Liver (tissue), 9 donors: ENCODE results near the gene PEF1. TPM values are rescaled to one million over a fixed set of nuclear protein-coding genes. Genes with fewer than 3 reads are reported as not detected.

Experiments
- DNase-seq: peaks from one replicate; pipeline ENCODE4 v3.0.0-alpha.2; 2017; ENCODE audit warnings: low spot score
- H3K27ac ChIP-seq, 2 donors: one replicate each; pipeline ENCODE4 v1.7.0; 2013; ENCODE audit warnings: inconsistent platforms in 2 of 2, low read length in 2 of 2, control low read depth in 1 of 2, low read depth in 1 of 2, mild to moderate bottlenecking in 1 of 2
- H3K27me3 ChIP-seq, 4 donors: one replicate each; pipeline versions ENCODE4 v1.6.1 to v1.7.0; 2013; ENCODE audit warnings: low read length in 3 of 4, inconsistent platforms in 1 of 4, mild to moderate bottlenecking in 1 of 4, moderate library complexity in 1 of 4; ENCODE audit not compliant: control insufficient read depth in 4 of 4, insufficient read depth in 4 of 4
- H3K36me3 ChIP-seq, 4 donors: one replicate each; pipeline versions ENCODE4 v1.6.1 to v1.7.0; 2013; ENCODE audit warnings: low read length in 3 of 4, mild to moderate bottlenecking in 3 of 4, low read depth in 1 of 4, moderate library complexity in 1 of 4; ENCODE audit not compliant: control insufficient read depth in 4 of 4, insufficient read depth in 3 of 4
- H3K4me1 ChIP-seq, 4 donors: one replicate each; pipeline versions ENCODE4 v1.6.1 to v1.7.0; 2013; ENCODE audit warnings: low read length in 3 of 4, mild to moderate bottlenecking in 3 of 4, moderate library complexity in 1 of 4; ENCODE audit not compliant: control insufficient read depth in 4 of 4, insufficient read depth in 4 of 4
- H3K4me3 ChIP-seq, 3 donors: one replicate each; pipeline versions ENCODE4 v1.6.1 to v1.7.0; 2013; ENCODE audit warnings: low read length in 3 of 3, control low read depth in 1 of 3, low read depth in 1 of 3, mild to moderate bottlenecking in 1 of 3
- H3K9ac ChIP-seq, 2 donors: one replicate each; pipeline ENCODE4 v1.7.0; 2013; ENCODE audit warnings: low read length in 2 of 2, mild to moderate bottlenecking in 2 of 2, moderate library complexity in 2 of 2, control low read depth in 1 of 2, low read depth in 1 of 2
- H3K9me3 ChIP-seq, 4 donors: one replicate each; pipeline versions ENCODE4 v1.6.1 to v1.7.0; 2013; ENCODE audit warnings: low read length in 3 of 4; ENCODE audit not compliant: control insufficient read depth in 4 of 4
- ATF3 ChIP-seq: IDR thresholded peaks from 2 replicates; pipeline ENCODE4 v1.6.1; 2016; ENCODE audit warnings: antibody characterized with exemption
- EGR1 ChIP-seq, 2 donors: IDR thresholded peaks; 2 replicates each; pipeline ENCODE4 v1.6.1; 2016 to 2018; ENCODE audit warnings: antibody characterized with exemption in 2 of 2, low read depth in 2 of 2
- FOXA1 ChIP-seq: IDR thresholded peaks from 2 replicates; pipeline ENCODE4 v1.6.1; 2016; ENCODE audit warnings: antibody characterized with exemption
- FOXA2 ChIP-seq: IDR thresholded peaks from 2 replicates; pipeline ENCODE4 v1.6.1; 2016; ENCODE audit warnings: antibody characterized with exemption
- GABPA ChIP-seq, 2 donors: IDR thresholded peaks in 1 of 2; conservative IDR thresholded peaks in 1 of 2; 2 replicates each; pipeline ENCODE4 v1.6.1; 2016; ENCODE audit warnings: antibody characterized with exemption in 2 of 2, mild to moderate bottlenecking in 1 of 2, moderate library complexity in 1 of 2
- HNF4A ChIP-seq, 2 donors: conservative IDR thresholded peaks; 2 replicates each; pipeline ENCODE4 v1.6.1; 2016; ENCODE audit warnings: antibody characterized with exemption in 2 of 2, mild to moderate bottlenecking in 2 of 2
- HNF4G ChIP-seq: IDR thresholded peaks from 2 replicates; pipeline ENCODE4 v1.6.1; 2016; ENCODE audit warnings: antibody characterized with exemption
- JUND ChIP-seq, 2 donors: IDR thresholded peaks; 2 replicates each; pipeline ENCODE4 v1.6.1; 2016; ENCODE audit warnings: antibody characterized with exemption in 2 of 2
- MAX ChIP-seq: IDR thresholded peaks from 2 replicates; pipeline ENCODE4 v1.6.1; 2016; ENCODE audit warnings: antibody characterized with exemption
- RAD21 ChIP-seq, 2 donors: IDR thresholded peaks; 2 replicates each; pipeline ENCODE4 v1.6.1; 2016; ENCODE audit warnings: antibody characterized with exemption in 2 of 2, mild to moderate bottlenecking in 2 of 2
- RXRA ChIP-seq, 2 donors: IDR thresholded peaks; 2 replicates each; pipeline ENCODE4 v1.6.1; 2017 to 2018; ENCODE audit warnings: antibody characterized with exemption in 2 of 2, mild to moderate bottlenecking in 1 of 2
- SP1 ChIP-seq: IDR thresholded peaks from 2 replicates; pipeline ENCODE4 v1.6.1; 2018; ENCODE audit warnings: antibody characterized with exemption, mild to moderate bottlenecking
- TAF1 ChIP-seq: conservative IDR thresholded peaks from 2 replicates; pipeline ENCODE4 v1.6.1; 2016; ENCODE audit warnings: antibody characterized with exemption, mild to moderate bottlenecking
- YY1 ChIP-seq: IDR thresholded peaks from 2 replicates; pipeline ENCODE4 v1.6.1; 2016; ENCODE audit warnings: antibody characterized with exemption, mild to moderate bottlenecking
- WGBS: extraction: QIAGEN DNeasy Blood & Tissue Kit; methylation state at CpG from one replicate; pipeline ENCODE4 v1.1.7; 2013; 5-methylcytosine and 5-hydroxymethylcytosine counted together
- polyA plus RNA-seq, 2 donors: library from polyadenylated mRNA; stranded (reverse) in 1 of 2; unstranded in 1 of 2; fragments of 200-250 nt in 1 of 2; fragments of >200 nt in 1 of 2; fragmentation: Nextera tagmentation in 1 of 2; extraction: Ambion mirVana in 1 of 2; gene quantifications; one replicate each; pipeline versions ENCODE4 v1.2.1 to v1.2.3, GENCODE V29; 2013 to 2015
- total RNA-seq, 2 donors: library from RNA; depleted of rRNA; stranded (reverse); fragments of >200 nt; gene quantifications; one replicate each; pipeline ENCODE4 v1.2.3, GENCODE V29; 2014
- TF ChIP-seq, protein P1 (sequence below): IDR thresholded peaks from 2 replicates; pipeline ENCODE4 v1.6.1; 2016; ENCODE audit warnings: antibody characterized with exemption, mild to moderate bottlenecking
- TF ChIP-seq, protein P2 (sequence below): IDR thresholded peaks from 2 replicates; pipeline ENCODE4 v1.6.1; 2016; ENCODE audit warnings: antibody characterized with exemption
- TF ChIP-seq, protein P3 (sequence below): fragments of 150-350 bp; IDR thresholded peaks from 2 replicates; pipeline ENCODE4 v1.5.1; 2017; ENCODE audit warnings: improper control_type of control experiment, low read depth, low read length; ENCODE audit not compliant: missing input control
- donor health status: healthy.
- donor health status: healthy.
- donor health status: healthy.
- donor health status: healthy.
- donor health status: healthy.

Gene PEF1
- total and polyA plus RNA-seq, 4 donors: 27.7 to 46.8 (median 32.2) TPM

DNA sequence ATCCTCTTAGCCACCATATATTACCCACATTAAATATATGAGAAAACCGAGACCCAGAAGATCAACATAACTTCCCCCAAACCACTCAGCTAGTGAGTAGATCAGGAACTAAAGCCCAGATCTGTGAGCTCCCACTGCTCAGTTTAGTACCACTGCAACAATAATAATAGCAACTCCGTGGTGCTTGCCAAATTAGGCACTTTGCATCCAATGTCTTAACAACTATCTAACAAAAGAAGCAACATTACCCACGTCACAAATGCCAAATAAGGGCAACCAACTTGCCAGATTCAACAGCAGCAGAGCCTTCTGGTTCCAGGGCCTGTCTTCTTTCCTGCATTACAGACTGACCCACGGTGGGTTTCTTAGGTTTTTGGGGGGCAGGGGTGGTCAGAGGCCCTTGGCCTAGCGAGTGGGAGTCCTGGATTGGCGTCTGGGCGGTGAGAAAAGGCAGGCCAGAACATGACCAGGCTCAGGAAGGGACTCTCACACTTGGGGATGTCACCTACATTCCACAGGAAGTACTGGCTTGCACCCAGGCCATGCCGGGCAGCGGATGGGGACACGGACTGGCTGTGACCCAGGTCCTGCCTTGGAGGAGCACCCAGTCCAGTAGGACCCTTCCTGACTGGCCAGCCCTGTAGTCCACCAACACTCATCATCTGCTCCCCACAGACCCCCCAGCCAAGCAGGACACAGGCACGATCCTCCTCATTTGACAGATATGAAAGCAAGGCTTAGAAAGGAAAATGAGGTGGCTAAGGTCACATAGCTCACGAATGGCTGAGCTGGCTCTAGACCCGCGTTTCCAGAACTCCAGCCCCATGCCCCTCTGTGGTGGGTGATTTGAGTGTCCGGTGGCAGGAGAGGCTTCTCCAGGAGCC, 22.6 kb downstream of the PEF1 start:
- H3K27ac ChIP-seq: no peak overlapping the region
- DNase-seq: no peak
- TF ChIP-seq, protein P1, sequence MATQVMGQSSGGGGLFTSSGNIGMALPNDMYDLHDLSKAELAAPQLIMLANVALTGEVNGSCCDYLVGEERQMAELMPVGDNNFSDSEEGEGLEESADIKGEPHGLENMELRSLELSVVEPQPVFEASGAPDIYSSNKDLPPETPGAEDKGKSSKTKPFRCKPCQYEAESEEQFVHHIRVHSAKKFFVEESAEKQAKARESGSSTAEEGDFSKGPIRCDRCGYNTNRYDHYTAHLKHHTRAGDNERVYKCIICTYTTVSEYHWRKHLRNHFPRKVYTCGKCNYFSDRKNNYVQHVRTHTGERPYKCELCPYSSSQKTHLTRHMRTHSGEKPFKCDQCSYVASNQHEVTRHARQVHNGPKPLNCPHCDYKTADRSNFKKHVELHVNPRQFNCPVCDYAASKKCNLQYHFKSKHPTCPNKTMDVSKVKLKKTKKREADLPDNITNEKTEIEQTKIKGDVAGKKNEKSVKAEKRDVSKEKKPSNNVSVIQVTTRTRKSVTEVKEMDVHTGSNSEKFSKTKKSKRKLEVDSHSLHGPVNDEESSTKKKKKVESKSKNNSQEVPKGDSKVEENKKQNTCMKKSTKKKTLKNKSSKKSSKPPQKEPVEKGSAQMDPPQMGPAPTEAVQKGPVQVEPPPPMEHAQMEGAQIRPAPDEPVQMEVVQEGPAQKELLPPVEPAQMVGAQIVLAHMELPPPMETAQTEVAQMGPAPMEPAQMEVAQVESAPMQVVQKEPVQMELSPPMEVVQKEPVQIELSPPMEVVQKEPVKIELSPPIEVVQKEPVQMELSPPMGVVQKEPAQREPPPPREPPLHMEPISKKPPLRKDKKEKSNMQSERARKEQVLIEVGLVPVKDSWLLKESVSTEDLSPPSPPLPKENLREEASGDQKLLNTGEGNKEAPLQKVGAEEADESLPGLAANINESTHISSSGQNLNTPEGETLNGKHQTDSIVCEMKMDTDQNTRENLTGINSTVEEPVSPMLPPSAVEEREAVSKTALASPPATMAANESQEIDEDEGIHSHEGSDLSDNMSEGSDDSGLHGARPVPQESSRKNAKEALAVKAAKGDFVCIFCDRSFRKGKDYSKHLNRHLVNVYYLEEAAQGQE: no peak
- TF ChIP-seq GABPA (IDR thresholded peaks at IDR 0.05 in 1 of 2, conservative IDR thresholded peaks at IDR 0.05 in 1 of 2) (no peak), MAX (no peak), SP1 (no peak), FOXA2 (no peak), HNF4G (no peak), RXRA (IDR thresholded peaks at IDR 0.05) (no peak), HNF4A (conservative IDR thresholded peaks at IDR 0.05) (no peak), TAF1 (no peak), YY1 (no peak), FOXA1 (no peak), JUND (IDR thresholded peaks at IDR 0.05) (no peak), RAD21 (IDR thresholded peaks at IDR 0.05) (no peak)
- TF ChIP-seq, protein P2, sequence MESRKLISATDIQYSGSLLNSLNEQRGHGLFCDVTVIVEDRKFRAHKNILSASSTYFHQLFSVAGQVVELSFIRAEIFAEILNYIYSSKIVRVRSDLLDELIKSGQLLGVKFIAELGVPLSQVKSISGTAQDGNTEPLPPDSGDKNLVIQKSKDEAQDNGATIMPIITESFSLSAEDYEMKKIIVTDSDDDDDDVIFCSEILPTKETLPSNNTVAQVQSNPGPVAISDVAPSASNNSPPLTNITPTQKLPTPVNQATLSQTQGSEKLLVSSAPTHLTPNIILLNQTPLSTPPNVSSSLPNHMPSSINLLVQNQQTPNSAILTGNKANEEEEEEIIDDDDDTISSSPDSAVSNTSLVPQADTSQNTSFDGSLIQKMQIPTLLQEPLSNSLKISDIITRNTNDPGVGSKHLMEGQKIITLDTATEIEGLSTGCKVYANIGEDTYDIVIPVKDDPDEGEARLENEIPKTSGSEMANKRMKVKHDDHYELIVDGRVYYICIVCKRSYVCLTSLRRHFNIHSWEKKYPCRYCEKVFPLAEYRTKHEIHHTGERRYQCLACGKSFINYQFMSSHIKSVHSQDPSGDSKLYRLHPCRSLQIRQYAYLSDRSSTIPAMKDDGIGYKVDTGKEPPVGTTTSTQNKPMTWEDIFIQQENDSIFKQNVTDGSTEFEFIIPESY: no peak
- TF ChIP-seq, protein P3, sequence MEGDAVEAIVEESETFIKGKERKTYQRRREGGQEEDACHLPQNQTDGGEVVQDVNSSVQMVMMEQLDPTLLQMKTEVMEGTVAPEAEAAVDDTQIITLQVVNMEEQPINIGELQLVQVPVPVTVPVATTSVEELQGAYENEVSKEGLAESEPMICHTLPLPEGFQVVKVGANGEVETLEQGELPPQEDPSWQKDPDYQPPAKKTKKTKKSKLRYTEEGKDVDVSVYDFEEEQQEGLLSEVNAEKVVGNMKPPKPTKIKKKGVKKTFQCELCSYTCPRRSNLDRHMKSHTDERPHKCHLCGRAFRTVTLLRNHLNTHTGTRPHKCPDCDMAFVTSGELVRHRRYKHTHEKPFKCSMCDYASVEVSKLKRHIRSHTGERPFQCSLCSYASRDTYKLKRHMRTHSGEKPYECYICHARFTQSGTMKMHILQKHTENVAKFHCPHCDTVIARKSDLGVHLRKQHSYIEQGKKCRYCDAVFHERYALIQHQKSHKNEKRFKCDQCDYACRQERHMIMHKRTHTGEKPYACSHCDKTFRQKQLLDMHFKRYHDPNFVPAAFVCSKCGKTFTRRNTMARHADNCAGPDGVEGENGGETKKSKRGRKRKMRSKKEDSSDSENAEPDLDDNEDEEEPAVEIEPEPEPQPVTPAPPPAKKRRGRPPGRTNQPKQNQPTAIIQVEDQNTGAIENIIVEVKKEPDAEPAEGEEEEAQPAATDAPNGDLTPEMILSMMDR: no peak
- H3K27me3 ChIP-seq: peaks cover 0 to 7% (median 1%) of the 10 kb centered on the region in 4 donors
- 80% methylated on average over 15 of the region's 15 CpGs for WGBS
- peaks cover 0 to 5% (median 2%) of the 10 kb centered on the region in 4 donors for H3K4me1 ChIP-seq
- H3K9ac ChIP-seq: no peak overlapping the region
- H3K36me3 ChIP-seq: peaks cover 0 to 3% (median 0%) of the 10 kb centered on the region in 4 donors
- no peak overlapping the region for H3K4me3 ChIP-seq
- no peaks in the 10 kb centered on the region for H3K9me3 ChIP-seq

DNA sequence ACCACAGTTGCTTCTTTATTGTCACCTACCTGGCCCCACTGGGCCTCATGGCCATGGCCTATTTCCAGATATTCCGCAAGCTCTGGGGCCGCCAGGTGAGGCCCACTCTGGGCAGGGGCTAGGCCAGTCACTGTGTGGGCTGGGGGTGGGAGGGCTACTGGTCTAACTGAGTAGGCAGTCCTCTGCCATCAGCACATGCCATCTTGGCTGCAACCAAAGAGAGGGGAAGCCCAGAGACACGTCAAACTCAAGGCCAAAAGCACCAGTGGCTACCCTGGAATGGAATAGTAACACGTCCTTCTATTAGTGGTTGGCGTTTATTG, 23.2 kb downstream of the PEF1 start:
- TF ChIP-seq EGR1 (IDR thresholded peaks at IDR 0.05; ENCODE audit: low read depth in 2 of 2) (no peak), TAF1 (no peak), RAD21 (IDR thresholded peaks at IDR 0.05) (no peak), ATF3 (no peak)
- TF ChIP-seq, protein P1: no peak
- Histone ChIP-seq H3K4me3 (no peak overlapping the region), H3K27me3 (peaks cover 0 to 9% (median 1%) of the 10 kb centered on the region in 4 donors), H3K9ac (no peak overlapping the region), H3K9me3 (no peaks in the 10 kb centered on the region), H3K27ac (no peak overlapping the region), H3K36me3 (no peaks in the 10 kb centered on the region), H3K4me1 (peaks cover 0 to 5% (median 2%) of the 10 kb centered on the region in 4 donors)
- DNase-seq: no peak
- 96% methylated on average over 5 of the region's 5 CpGs for WGBS
